GM18873 (cell line): ENCODE measurements around the gene ARHGAP10.
A peak's percentile ranks its signal among the peaks of the same experiment; 100 is the strongest.
"Not testable (repeated sequence)": the region's sequence is repeated elsewhere in the genome, so short reads cannot be mapped to it uniquely, and the experiment has no call there.

Experiments used
- ATAC-seq: cut with Tn5 transposase; IDR thresholded peaks from one replicate; pipeline ENCODE4 v1.9.1; 2021; ENCODE audit warnings: mild to moderate bottlenecking, moderate library complexity, moderate number of reproducible peaks; ENCODE audit not compliant: unreplicated experiment, low FRiP score

ARHGAP10 gene

GRCh38 chr4:147874109-147874508 lies 142.2 kb downstream of the ARHGAP10 start:
- no peak for ATAC-seq

- ATAC-seq = no peak
These were observed 145.5 kb downstream of the ARHGAP10 start for GRCh38 chr4:147877308-147877771.

DNA sequence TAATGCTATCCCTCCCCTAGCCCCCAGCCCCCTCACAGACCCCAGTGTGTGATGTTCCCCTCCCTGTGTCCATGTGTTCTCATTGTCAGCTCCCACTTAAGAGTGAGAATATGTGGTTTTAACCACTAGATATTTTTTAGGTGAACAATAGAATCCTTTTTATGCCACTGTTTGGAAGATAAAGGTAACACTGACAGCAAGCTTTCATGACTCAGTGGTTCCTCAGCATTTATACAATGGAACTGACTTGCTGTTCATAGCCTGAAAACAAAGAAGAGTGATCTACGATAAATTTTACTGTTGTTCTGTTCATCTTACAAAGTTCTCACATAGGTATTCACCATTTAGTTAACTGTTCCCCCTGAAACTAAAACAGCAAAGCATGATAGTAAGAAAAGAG lies 147.8 kb downstream of the ARHGAP10 start:
- no peak for ATAC-seq

GRCh38 chr4:147880511-147880910 lies 148.6 kb downstream of the ARHGAP10 start:
- no peak for ATAC-seq

- no peak for ATAC-seq
These were observed 152.6 kb downstream of the ARHGAP10 start for GRCh38 chr4:147884536-147884935.

DNA sequence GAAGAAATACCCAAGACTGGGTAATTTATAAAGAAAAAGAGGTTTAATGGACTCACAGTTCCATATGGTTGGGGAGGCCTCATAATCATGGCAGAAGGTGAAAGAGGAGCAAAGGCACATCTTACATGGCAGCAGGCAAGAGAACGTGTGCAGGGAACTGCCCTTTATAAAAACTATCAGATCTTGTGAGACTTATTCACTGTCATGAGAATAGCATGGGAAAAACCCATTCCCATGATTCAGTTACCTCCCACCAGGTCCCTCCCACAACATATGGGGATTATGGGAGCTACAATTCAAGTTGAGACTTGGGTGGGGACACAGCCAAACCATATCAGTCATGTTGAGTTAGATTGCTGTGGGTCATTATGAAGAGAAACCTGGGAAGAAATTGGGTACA lies 153.3 kb downstream of the ARHGAP10 start:
- ATAC-seq = not testable (repeated sequence)

- ATAC-seq = no peak
These were observed 159.7 kb downstream of the ARHGAP10 start for GRCh38 chr4:147891476-147892115.

DNA sequence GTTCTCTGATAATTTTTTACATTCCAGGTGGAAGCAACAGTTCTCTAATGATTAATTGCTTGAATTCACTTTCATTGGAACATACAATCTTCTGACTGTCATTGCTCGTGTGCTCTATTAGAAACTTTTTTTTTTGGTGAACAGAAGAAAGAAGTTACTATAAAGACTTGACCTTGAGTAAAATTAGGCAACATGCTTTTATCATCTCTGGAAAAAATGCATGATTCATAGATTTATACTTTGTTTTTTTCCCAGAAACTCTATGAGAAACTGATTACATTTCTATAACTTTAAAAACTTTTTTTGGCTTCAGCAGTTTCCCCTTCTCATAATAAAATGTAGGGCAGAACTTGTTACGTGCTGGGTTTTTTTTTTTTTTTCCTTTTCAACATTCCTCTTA lies 167.6 kb downstream of the ARHGAP10 start:
- no peak for ATAC-seq

DNA sequence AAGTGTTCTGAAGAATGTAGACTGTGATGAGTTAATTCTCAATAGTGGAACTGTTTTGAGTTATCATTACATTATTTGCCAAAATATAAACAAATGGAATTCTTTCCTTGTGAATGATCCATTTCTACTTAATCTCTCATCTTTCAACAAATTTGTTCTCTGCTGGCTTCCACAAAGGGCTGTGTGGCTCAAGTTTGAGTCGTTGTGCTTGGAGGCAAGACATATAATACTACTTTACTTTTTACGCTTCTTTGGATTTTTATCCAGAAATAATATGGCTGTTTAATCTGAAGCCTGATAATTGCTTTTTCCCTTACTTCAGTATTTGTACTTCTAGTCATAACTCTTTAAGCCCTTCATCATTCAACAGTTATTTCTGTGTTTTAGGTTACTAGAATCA lies 169.5 kb downstream of the ARHGAP10 start:
- no peak for ATAC-seq

DNA sequence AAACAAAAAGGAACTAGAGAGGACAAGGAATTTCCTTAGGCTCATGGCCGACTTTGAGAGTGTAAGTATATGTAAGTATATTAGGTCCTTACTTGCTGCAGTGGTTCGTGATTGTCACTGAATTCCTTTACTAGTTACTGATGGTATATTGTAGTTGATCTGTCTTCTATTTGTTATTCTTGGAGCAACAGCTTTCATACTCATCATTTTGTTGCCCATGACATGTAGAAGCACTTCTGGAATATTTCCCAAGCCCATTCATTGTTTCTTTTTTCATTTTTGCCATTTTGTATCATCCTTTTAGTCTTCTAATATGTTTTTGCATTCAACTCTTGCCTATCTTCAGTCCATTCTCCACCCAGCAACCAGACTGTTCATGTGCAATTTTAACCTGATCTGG lies 170.0 kb downstream of the ARHGAP10 start:
- ATAC-seq = no peak

DNA sequence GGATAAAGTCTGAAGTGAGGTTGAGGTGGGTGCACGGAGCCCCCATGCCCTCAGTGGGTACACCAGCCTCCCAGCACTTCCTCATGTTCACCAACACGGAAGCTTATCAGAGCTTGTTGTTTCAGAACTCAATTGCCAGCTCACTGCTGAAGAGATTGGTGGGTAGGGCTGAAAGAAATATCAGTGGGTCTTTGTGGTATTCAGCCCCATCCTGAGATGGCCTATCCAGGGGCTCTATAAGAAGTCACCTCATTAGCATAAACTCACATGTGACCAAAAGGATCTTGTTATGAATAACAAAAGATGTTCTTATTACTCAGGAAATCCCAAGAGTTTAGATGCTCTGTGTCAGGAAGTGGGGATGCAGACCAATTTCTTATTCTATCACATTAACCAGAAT lies 177.3 kb downstream of the ARHGAP10 start:
- ATAC-seq = no peak

- no peak for ATAC-seq
These were observed 178.4 kb downstream of the ARHGAP10 start for GRCh38 chr4:147910315-147910714.

GRCh38 chr4:147912106-147912505 lies 180.2 kb downstream of the ARHGAP10 start:
- ATAC-seq = not testable (repeated sequence)

- ATAC-seq = peak; percentile 76
These were observed 181.2 kb downstream of the ARHGAP10 start for GRCh38 chr4:147913137-147913536.

DNA sequence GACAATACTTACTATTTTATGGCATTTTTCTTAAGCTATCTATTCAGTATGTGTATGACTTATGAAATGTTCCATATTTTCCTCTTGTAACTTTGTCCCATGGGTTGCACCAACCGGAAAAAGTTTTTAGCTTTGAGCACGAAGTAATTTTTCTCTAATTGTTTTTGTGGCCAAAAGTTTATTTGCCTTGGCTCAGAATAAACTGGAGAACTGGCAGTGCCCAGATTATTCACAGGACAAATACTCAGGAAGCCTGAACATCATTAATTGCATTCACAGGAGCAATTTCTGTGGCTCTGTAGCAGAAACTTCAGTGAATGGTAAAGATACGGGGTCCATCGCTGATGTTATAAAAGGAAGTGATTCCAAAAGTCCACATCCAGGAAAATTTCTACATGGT lies 184.5 kb downstream of the ARHGAP10 start:
- no peak for ATAC-seq

DNA sequence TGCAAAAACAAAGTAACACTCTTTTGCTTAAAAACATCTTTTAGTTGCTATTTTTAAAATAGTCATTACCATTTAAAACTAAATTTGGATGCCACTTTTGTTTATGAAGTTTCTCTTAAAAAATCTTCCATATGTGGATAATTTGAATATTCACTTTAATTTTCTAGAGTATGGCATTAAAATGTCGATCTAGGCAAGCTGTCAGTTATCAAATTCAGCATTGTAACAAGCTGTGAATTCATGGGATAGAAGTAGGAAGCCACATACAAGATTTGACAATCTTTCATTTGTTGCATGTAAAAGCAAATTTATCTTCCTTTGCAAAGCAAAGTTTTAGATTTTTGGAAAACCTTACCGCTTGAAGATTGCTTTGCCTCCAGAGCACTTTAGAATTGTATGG lies 191.5 kb downstream of the ARHGAP10 start:
- ATAC-seq = no peak

DNA sequence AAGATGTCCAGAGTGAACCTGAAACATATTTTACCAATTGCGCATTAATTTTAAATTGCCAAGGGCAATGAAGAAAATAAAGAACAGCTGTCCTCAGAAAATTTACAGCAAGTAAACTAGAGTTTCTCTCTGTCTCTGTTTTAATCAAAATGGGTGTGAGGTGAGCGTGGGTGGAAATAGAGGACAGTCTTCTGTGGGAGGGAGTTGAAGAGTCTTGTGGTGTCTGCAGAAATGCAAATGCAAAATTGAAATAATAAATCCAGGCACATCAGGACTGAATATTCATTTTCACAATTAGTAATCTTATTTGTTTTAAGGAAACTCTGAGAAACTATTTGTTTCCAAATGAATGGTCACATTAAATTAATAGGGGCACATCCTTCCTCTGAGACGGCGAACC lies 192.0 kb downstream of the ARHGAP10 start:
- no peak for ATAC-seq

GRCh38 chr4:147924604-147925412 lies 192.9 kb downstream of the ARHGAP10 start:
- ATAC-seq = no peak

GRCh38 chr4:147927377-147928137 lies 195.7 kb downstream of the ARHGAP10 start:
- ATAC-seq = no peak

DNA sequence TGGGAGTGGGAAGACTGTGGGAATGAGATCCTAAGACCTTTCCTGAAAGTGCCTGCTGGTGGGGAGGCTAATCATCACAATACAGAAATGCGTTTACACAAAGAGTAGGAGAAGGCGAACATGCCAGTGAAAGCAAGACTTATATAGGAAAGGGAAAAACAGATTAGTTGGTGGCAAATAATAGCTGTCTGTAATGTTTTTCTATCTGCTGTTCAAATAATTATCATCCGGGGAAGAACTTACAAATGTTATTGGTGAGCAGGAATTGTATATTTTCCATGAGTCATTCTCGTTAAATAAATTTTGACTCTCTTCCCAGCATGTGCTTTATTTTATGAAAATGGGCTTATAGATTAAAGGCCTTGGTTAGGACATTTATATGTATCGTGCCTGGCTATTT lies 196.5 kb downstream of the ARHGAP10 start:
- no peak for ATAC-seq

DNA sequence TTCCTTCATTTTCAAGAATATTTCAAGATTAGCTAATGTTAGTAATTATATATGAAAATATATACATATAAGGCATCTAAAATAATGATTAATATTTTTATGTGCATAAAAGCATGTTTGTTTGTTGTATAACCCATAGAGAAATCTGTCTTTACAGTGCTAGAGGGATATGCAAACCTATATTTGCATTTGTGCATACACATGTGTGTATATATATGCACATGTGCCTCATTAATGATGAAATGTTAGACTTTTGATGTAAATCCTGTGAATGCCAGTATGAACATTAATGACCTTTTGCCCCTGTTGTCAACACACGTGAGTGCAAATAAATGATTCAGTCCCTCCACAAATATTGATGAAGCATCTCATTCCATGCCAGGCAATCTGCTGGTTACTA lies 197.9 kb downstream of the ARHGAP10 start:
- no peak for ATAC-seq
